ENCODE results near the gene ARFGEF2. TPM values are rescaled to one million over a fixed set of nuclear protein-coding genes. Genes with fewer than 3 reads are reported as not detected.
"Not testable (repeated sequence)": the region's sequence is repeated elsewhere in the genome, so short reads cannot be mapped to it uniquely, and the experiment has no call there.

ARFGEF2 gene
- total RNA-seq, 1 experiment from 2014 or later, result 95.5 TPM

DNA sequence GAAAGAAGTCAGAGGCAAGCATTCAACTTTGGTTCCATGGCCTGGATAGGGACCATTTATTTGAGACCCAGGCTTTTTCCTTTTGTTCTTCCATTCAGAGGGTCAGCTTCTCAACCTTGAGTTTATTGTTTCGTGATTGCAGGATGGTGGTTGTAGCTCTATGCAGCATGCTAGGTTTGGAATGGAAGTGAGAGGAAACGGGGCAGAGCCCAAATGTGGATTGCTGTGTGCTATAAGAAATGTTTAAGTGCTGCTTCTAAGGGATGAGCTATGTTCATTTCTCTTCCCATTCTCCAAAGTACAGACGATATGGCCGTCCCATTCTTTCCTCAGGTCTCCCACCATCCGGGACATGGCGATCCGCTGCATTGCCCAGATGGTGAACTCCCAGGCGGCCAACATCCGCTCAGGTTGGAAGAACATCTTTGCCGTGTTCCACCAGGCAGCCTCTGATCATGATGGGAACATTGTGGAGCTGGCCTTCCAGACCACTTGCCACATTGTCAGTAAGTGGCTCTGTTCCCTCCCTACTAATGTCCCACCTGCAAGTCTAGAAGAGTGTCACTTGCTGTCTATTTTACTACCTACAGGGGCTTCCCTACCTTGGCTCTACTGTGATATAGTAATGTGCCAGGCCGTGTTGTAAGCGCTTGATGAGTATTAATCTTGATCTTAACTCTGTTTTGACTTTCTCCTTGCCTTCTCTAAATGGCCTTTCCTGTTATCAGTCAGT lies 88.6 kb downstream of the ARFGEF2 start:
- in situ Hi-C loops (cut with HindIII; ENCODE audit: low pct_unique_long_range_greater_than_20kb, low sequenced_read_pairs), result no loop called here
- DNase-seq (ENCODE audit: low read depth, low spot score), result no peak

- in situ Hi-C loops (cut with HindIII; ENCODE audit: low pct_unique_long_range_greater_than_20kb, low sequenced_read_pairs), result no loop called here
- DNase-seq (ENCODE audit: low read depth, low spot score), result no peak
Observed at GRCh38 chr20:49024220-49024619, 102.7 kb downstream of the ARFGEF2 start.

DNA sequence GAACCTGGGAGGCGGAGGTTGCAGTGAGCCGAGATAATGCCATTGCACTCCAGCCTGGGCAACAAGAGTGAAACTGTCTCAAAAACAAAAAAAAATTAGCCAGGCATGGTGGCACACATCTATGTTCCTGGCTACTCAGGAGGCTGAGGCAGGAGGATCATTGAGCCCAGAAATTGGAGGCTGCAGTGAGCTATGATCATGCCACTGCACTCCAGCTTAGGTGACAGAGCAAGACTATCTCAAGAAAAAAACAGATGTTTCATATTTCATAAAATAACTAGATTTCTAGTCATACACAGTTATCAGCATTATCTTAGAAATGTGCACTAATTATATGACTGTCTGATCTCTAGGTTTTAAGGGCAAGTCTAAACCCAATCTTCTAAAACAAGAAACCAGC lies 106.7 kb downstream of the ARFGEF2 start:
- in situ Hi-C loops (cut with HindIII; ENCODE audit: low pct_unique_long_range_greater_than_20kb, low sequenced_read_pairs); DNase-seq (ENCODE audit: low read depth, low spot score): not testable (repeated sequence)

DNA sequence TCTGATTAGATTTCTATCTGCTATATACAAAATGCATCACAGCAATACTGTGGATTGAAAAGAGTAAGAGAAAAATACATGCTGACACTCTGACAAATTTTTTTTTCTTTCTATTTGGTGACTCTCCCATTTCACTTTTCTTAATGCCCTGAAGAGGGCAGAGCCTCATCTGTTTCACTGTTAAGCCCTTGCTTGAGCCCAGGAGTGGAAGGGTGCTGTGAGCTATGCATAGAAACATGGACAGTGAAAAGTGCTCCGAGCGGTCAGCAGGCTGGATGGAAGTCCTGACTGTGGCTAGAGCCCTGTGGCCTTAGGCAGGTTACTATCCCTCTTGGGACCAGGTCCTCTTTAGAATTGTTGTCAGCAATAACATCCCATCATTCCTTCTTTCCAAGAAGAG lies 107.2 kb downstream of the ARFGEF2 start:
- in situ Hi-C loops (cut with HindIII; ENCODE audit: low pct_unique_long_range_greater_than_20kb, low sequenced_read_pairs), result no loop called here
- peak; percentile 74 for DNase-seq (ENCODE audit: low read depth, low spot score)

- DNase-seq (ENCODE audit: low read depth, low spot score), result no peak
- in situ Hi-C loops (cut with HindIII; ENCODE audit: low pct_unique_long_range_greater_than_20kb, low sequenced_read_pairs), result no loop called here
Observed at GRCh38 chr20:49029203-49029602, 107.7 kb downstream of the ARFGEF2 start.

DNA sequence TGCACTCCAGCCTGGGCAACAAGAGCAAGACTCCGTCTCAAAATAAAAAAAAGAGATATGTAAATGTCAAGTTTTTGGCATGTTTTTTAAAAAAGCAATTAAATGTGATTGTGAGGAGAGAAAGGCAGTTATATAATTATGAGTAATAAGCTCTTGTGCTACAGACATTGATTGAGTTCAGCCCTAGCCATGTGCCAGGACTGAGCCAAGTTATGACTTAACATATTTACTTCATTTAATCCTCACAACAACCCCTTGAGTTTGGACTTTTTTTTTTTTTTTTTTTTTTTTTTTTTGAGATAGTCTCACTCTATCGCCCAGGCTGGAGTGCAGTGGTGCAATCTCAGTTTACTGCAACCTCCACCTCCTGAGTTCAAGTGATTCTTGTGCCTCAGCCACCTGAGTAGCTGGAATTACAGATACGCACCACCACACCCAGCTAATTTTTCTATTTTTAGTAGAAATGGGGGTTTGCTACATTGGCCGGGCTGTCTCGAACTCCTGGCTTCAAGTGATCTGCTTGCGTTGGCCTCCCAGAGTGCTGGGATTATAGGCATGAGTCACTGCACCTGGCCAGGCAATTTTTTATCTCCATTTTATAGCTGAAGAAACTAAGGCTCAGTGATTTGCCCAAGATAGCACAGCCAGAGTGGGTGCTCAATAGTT lies 109.6 kb downstream of the ARFGEF2 start:
- in situ Hi-C loops (cut with HindIII; ENCODE audit: low pct_unique_long_range_greater_than_20kb, low sequenced_read_pairs), result no loop called here
- no peak for DNase-seq (ENCODE audit: low read depth, low spot score)

DNA sequence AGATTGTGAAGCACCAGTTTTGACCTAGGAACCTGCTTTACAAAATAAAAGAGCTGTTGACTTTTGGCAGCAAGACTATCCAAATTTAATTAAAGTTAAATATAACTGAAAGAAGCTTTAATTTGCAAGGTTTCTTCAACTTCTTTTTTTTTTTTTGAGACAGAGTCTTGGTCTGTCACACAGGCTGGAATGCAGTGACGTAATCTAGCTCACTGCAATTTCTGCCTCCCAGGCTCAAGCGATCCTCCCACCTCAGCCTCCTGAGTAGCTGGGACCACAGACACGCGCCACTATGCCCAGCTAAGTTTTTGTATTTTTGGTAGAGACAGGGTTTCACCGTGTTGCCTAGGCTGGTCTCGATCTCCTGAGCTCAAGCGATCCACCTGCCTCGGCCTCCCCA lies 110.9 kb downstream of the ARFGEF2 start:
- in situ Hi-C loops (cut with HindIII; ENCODE audit: low pct_unique_long_range_greater_than_20kb, low sequenced_read_pairs), result no loop called here
- no peak for DNase-seq (ENCODE audit: low read depth, low spot score)

- DNase-seq (ENCODE audit: low read depth, low spot score), result no peak
- in situ Hi-C loops (cut with HindIII; ENCODE audit: low pct_unique_long_range_greater_than_20kb, low sequenced_read_pairs), result no loop called here
Observed at GRCh38 chr20:49034070-49034732, 112.7 kb downstream of the ARFGEF2 start.

- no peak for DNase-seq (ENCODE audit: low read depth, low spot score)
- in situ Hi-C loops (cut with HindIII; ENCODE audit: low pct_unique_long_range_greater_than_20kb, low sequenced_read_pairs), result no loop called here
Observed at GRCh38 chr20:49037962-49038387, 116.5 kb downstream of the ARFGEF2 start.

GRCh38 chr20:49039854-49040253 lies 118.3 kb downstream of the ARFGEF2 start:
- in situ Hi-C loops (cut with HindIII; ENCODE audit: low pct_unique_long_range_greater_than_20kb, low sequenced_read_pairs), result no loop called here
- DNase-seq (ENCODE audit: low read depth, low spot score), result no peak

DNA sequence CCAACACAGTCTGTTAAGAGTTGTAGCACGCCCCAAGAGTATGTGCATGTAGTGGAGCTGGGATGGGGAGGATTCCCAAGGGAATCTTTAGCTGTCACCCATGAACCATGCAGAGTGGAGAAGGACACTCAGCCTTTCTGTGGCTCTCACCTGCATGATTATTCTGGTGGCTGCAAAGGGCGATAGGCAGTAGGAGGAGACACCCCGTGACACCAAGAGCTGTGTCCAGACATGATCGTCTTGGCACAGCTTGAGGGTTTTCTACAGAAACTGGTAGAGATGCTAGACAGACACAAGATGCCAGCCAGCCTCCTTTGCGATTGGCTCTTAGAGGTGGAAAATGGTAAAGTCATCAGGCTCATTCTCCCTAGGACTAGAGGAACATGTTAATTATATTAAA lies 121.5 kb downstream of the ARFGEF2 start:
- DNase-seq (ENCODE audit: low read depth, low spot score), result no peak
- in situ Hi-C loops (cut with HindIII; ENCODE audit: low pct_unique_long_range_greater_than_20kb, low sequenced_read_pairs), result no loop called here

- DNase-seq (ENCODE audit: low read depth, low spot score), result no peak
- in situ Hi-C loops (cut with HindIII; ENCODE audit: low pct_unique_long_range_greater_than_20kb, low sequenced_read_pairs), result no loop called here
Observed at GRCh38 chr20:49045440-49046086, 124.1 kb downstream of the ARFGEF2 start.

DNA sequence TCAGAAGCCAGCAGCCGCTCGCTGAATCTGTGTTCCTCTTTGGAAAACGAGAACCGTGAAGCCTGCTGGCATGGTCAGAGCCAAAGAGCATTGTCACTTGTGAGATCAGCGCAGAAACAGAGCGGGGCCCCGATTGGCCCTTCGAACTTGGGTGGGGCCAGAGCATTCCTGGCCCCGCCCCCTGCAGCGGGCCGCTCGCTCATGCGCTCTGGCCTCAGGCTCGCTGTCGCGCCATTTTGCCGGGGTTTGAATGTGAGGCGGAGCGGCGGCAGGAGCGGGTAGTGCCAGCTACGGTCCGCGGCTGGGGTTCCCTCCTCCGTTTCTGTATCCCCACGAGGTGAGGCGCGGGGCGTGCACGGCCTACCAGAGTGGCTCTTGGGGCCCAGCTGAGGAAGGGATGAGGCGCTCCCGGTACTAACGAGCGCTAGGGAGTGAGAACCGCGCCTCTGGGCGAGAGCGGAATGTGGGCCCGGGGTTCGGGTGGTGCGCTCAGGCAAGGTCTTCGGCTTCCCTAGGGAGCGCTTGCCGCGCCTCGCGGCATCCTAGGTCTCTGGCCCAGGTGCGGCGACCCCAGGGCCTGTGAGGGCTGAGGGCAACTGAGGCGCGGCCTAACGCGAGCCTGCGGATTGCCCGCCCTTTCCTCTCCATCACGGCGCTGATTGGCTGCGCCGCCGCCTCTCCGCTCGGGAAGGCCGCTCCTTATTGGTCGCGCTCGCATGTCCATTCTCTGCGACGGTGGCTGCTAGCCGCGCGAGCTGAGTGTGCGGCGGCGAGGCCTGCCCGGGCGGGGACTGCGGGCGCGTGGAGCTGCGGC lies 124.8 kb downstream of the ARFGEF2 start, which contains the start of gene CSE1L:
CSE1L (plus strand) TSS at position 226 of the 814 bp plus-strand sequence. CDS start 12,152 bp downstream, outside the sequence.
- peak; percentile 96 for DNase-seq (ENCODE audit: low read depth, low spot score)
- in situ Hi-C loops (cut with HindIII; ENCODE audit: low pct_unique_long_range_greater_than_20kb, low sequenced_read_pairs), result no loop called here

GRCh38 chr20:49052334-49052733 lies 130.8 kb downstream of the ARFGEF2 start:
- peak; percentile 96 for DNase-seq (ENCODE audit: low read depth, low spot score)
- in situ Hi-C loops (cut with HindIII; ENCODE audit: low pct_unique_long_range_greater_than_20kb, low sequenced_read_pairs), result no loop called here

- DNase-seq (ENCODE audit: low read depth, low spot score), result no peak
Observed at GRCh38 chr20:49054056-49054643, 132.6 kb downstream of the ARFGEF2 start.

DNA sequence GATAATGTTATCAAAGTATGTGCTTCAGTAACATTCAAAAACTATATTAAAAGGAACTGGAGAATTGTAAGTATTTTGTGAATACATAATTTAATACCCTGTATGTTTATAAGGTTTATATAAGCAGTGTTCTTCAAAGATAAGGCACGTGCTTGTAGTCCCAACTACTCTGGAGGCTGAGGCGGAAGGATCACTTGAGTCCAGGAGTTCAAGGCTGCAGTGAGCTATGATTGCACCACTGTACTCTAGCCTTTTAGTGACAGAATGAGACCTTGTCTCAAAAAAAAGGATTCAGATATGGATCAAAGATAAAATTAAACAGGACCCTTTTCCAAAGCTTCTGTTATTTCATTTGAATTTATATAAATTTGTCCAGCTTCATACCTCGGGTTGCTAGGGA lies 141.8 kb downstream of the ARFGEF2 start:
- DNase-seq (ENCODE audit: low read depth, low spot score), result no peak
- in situ Hi-C loops (cut with HindIII; ENCODE audit: low pct_unique_long_range_greater_than_20kb, low sequenced_read_pairs), result no loop called here

More at GRCh38 chr20:49054056-49054643, 132.6 kb downstream of the ARFGEF2 start:
- in situ Hi-C loops (cut with HindIII; ENCODE audit: low pct_unique_long_range_greater_than_20kb, low sequenced_read_pairs), result no loop called here

DNA sequence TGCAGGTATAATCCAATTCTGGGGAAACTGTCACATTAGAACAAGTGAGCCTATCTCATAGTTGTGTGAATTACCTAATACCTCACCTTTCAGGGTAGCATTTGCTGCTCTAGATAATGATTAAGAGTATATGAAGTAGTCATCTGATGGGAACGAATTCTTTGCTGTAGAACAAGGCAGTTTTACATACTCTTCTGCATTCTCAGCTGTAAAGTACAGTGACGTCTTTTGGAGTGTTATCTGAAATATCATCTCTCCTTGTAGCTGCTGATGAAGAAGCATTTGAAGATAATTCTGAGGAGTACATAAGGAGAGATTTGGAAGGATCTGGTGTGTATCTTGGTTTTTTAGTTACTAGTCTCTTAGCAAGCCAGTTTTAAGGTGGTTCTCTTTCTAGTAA lies 153.0 kb downstream of the ARFGEF2 start:
- no peak for DNase-seq (ENCODE audit: low read depth, low spot score)
- in situ Hi-C loops (cut with HindIII; ENCODE audit: low pct_unique_long_range_greater_than_20kb, low sequenced_read_pairs), result no loop called here
